Measurements from ENCODE around the gene NKD2. TPM values are rescaled to one million over a fixed set of nuclear protein-coding genes. Genes with fewer than 3 reads are reported as not detected.

Gene NKD2
- total RNA-seq, 1 experiment from 2014 or later, result 12.3 TPM

- CTCF ChIA-PET, result no interaction called here
Measured at GRCh38 chr5:1041225-1042143, 32.9 kb downstream of the NKD2 start.

GRCh38 chr5:1042626-1043025 lies 34.0 kb downstream of the NKD2 start:
- Histone ChIP-seq H3K4me3 (ENCODE audit: low read depth in 2 of 2, low read length in 2 of 2) (no peak overlapping the region), H3K36me3 (ENCODE audit: control insufficient read depth, insufficient read depth, low read length) (no peaks in the 10 kb centered on the region), H3K27me3 (ENCODE audit: control insufficient read depth, insufficient read depth, low read length) (no peaks in the 10 kb centered on the region), H3K27ac (ENCODE audit: low read length) (no peak overlapping the region), H3K4me1 (ENCODE audit: control insufficient read depth, insufficient read depth, low read length) (no peaks in the 10 kb centered on the region), H3K9me3 (ENCODE audit: control insufficient read depth, insufficient read depth, low read depth, low read length) (no peaks in the 10 kb centered on the region)
- intact Hi-C loops (cut with micrococcal nuclease; ENCODE audit: unreplicated experiment) (no loop called here), in situ Hi-C loops (cut with HindIII; ENCODE audit: low pct_unique_long_range_greater_than_20kb, low sequenced_read_pairs) (no loop called here)
- POLR2A ChIA-PET, result no interaction called here
- CTCF ChIA-PET, result no interaction called here
- DNase-seq (ENCODE audit: low read depth, low spot score) (no peak), ATAC-seq (no peak)
- TF ChIP-seq TCF7L2 (IDR thresholded peaks at IDR 0.05; ENCODE audit: low read depth, low read length) (no peak), REST (IDR thresholded peaks at IDR 0.05; ENCODE audit: insufficient read depth in 1 of 2, low read depth in 2 of 2, low read length in 1 of 2) (no peak), CTCF (IDR thresholded peaks at IDR 0.05) (no peak), POLR2AphosphoS5 (IDR thresholded peaks at IDR 0.05; ENCODE audit: low read depth, low read length) (no peak), SIN3A (IDR thresholded peaks at IDR 0.05; ENCODE audit: borderline replicate concordance, insufficient read depth, low read depth, low read length) (no peak)
- BruUV-seq (replicated peaks), result no TSS peak

More at GRCh38 chr5:1041225-1042143, 32.9 kb downstream of the NKD2 start:
- ATAC-seq, result no peak
- no peak overlapping the region for H3K4me3 ChIP-seq (ENCODE audit: low read depth in 2 of 2, low read length in 2 of 2)
- H3K27ac ChIP-seq (ENCODE audit: low read length), result no peak overlapping the region
- no peaks in the 10 kb centered on the region for H3K9me3 ChIP-seq (ENCODE audit: control insufficient read depth, insufficient read depth, low read depth, low read length)
- no peak for DNase-seq (ENCODE audit: low read depth, low spot score)
- intact Hi-C loops (cut with micrococcal nuclease; ENCODE audit: unreplicated experiment), result no loop called here
- no peaks in the 10 kb centered on the region for H3K4me1 ChIP-seq (ENCODE audit: control insufficient read depth, insufficient read depth, low read length)
- no peak for TF ChIP-seq SIN3A (IDR thresholded peaks at IDR 0.05; ENCODE audit: borderline replicate concordance, insufficient read depth, low read depth, low read length)
- TF ChIP-seq CTCF (IDR thresholded peaks at IDR 0.05), result no peak
- no peak for TF ChIP-seq TCF7L2 (IDR thresholded peaks at IDR 0.05; ENCODE audit: low read depth, low read length)
- no peak for TF ChIP-seq REST (IDR thresholded peaks at IDR 0.05; ENCODE audit: insufficient read depth in 1 of 2, low read depth in 2 of 2, low read length in 1 of 2)
- TF ChIP-seq POLR2AphosphoS5 (IDR thresholded peaks at IDR 0.05; ENCODE audit: low read depth, low read length), result no peak
- POLR2A ChIA-PET, result no interaction called here
- no peaks in the 10 kb centered on the region for H3K36me3 ChIP-seq (ENCODE audit: control insufficient read depth, insufficient read depth, low read length)
- no peaks in the 10 kb centered on the region for H3K27me3 ChIP-seq (ENCODE audit: control insufficient read depth, insufficient read depth, low read length)
- in situ Hi-C loops (cut with HindIII; ENCODE audit: low pct_unique_long_range_greater_than_20kb, low sequenced_read_pairs), result no loop called here
- no TSS peak for BruUV-seq (replicated peaks)

Data from Panc1 (cell line).